CD4-positive, alpha-beta T cell (primary cell): Measurements from ENCODE around the gene ZNF22. TPM values are rescaled to one million over a fixed set of nuclear protein-coding genes. Genes with fewer than 3 reads are reported as not detected.
A peak's percentile ranks its signal among the peaks of the same experiment; 100 is the strongest.

ENCODE experiments used
- ATAC-seq: fragments of 200-7000 bp; cut with Tn5 transposase; one replicate; pipeline ENCODE4 v1.10.0; 2022; ENCODE audit warnings: mild to moderate bottlenecking; ENCODE audit not compliant: poor library complexity
- CTCF ChIA-PET: fragments of 350-600 bp; sonication (Branson Sonifier 250); formaldehyde crosslinking; loops from one replicate; lab custom pipeline; 2021; ENCODE audit warnings: antibody characterized with exemption, inconsistent platforms; lab: Charles Lee
- POLR2A ChIA-PET: fragments of 350-600 bp; sonication (Branson Sonifier 250); formaldehyde crosslinking; loops from one replicate; lab custom pipeline; 2021; ENCODE audit warnings: antibody characterized with exemption, inconsistent platforms; lab: Charles Lee
- DNase-seq, 14 experiments: peaks; one replicate each; pipeline ENCODE4 v3.0.0-alpha.2; 2013 to 2020; ENCODE audit warnings: mixed read lengths in 2 of 14
- H3K27ac ChIP-seq, 2 donors: one replicate each; pipeline versions ENCODE4 v1.5.1 to v1.7.0; 2013; ENCODE audit warnings: low read length in 2 of 2, low read depth in 1 of 2, mild to moderate bottlenecking in 1 of 2
- H3K27me3 ChIP-seq, 2 experiments: 1 replicate in 1 of 2; 2 replicates in 1 of 2; pipeline versions ENCODE4 v1.6.1 to v1.7.0; 2013; ENCODE audit warnings: low read length in 2 of 2, control low read depth in 1 of 2, mild to moderate bottlenecking in 1 of 2, moderate library complexity in 1 of 2; ENCODE audit not compliant: insufficient read depth in 2 of 2, control insufficient read depth in 1 of 2
- H3K36me3 ChIP-seq: one replicate; pipeline ENCODE4 v1.6.1; 2013; ENCODE audit warnings: low read length, control low read depth; ENCODE audit not compliant: insufficient read depth
- H3K4me1 ChIP-seq: one replicate; pipeline ENCODE4 v1.6.1; 2013; ENCODE audit warnings: low read length, control low read depth; ENCODE audit not compliant: insufficient read depth
- H3K4me3 ChIP-seq: one replicate; pipeline ENCODE4 v1.5.1; 2013; ENCODE audit warnings: mild to moderate bottlenecking, low read length, moderate library complexity
- H3K9me3 ChIP-seq, 2 experiments: 1 replicate in 1 of 2; 2 replicates in 1 of 2; pipeline versions ENCODE4 v1.6.1 to v1.7.0; 2013; ENCODE audit warnings: low read length in 2 of 2, mild to moderate bottlenecking in 2 of 2, control low read depth in 1 of 2, moderate library complexity in 1 of 2; ENCODE audit not compliant: control insufficient read depth in 1 of 2, insufficient read depth in 1 of 2
- H3K27ac Mint-ChIP-seq: one replicate; pipeline ENCODE4 v1.8.0; 2020; ENCODE audit warnings: mixed read lengths
- H3K27me3 Mint-ChIP-seq: one replicate; pipeline ENCODE4 v1.8.0; 2021; ENCODE audit warnings: mixed read lengths
- H3K36me3 Mint-ChIP-seq: one replicate; pipeline ENCODE4 v1.8.0; 2021; ENCODE audit warnings: low read depth, mixed read lengths
- H3K4me1 Mint-ChIP-seq: one replicate; pipeline ENCODE4 v1.8.0; 2021; ENCODE audit warnings: low read depth, mixed read lengths
- H3K4me3 Mint-ChIP-seq: one replicate; pipeline ENCODE4 v1.8.0; 2020; ENCODE audit warnings: mild to moderate bottlenecking, mixed read lengths
- H3K9me3 Mint-ChIP-seq: one replicate; pipeline ENCODE4 v1.8.0; 2020; ENCODE audit warnings: mixed read lengths
- CTCF ChIP-seq: fragments of 200-600 bp; IDR thresholded peaks from one replicate; pipeline ENCODE4 v1.8.0; 2022; ENCODE audit warnings: antibody characterized with exemption, mild to moderate bottlenecking
- intact Hi-C, 2 experiments: fragments of 100-400 bp; cut with DNase I in 1 of 2; cut with micrococcal nuclease in 1 of 2; formaldehyde crosslinking; loops; one replicate each; pipeline versions ENCODE4 v1.15.1 to v1.9.0; 2023 to 2025; cut with DNase I, micrococcal nuclease
- total RNA-seq, 174 experiments: library from RNA in 2 of 174; stranded (reverse) in 2 of 174; gene quantifications; one replicate each; pipeline ENCODE4 v1.2.3 and lab custom pipeline; 2021 to 2026

The ZNF22 gene
- total RNA-seq, 2 experiments from 2014 or later = 14.1 to 15.3 TPM

- no peak for DNase-seq
- POLR2A ChIA-PET = no interaction called here
- peaks cover 27% of the 10 kb centered on the region for H3K4me1 Mint-ChIP-seq
Observed at GRCh38 chr10:44965651-44966097, 35.0 kb upstream of the ZNF22 start.

GRCh38 chr10:44966129-44966815 lies 34.5 kb upstream of the ZNF22 start:
- Histone ChIP-seq H3K27me3 (no peaks in the 10 kb centered on the region), H3K27ac (no peak overlapping the region), H3K4me3 (no peak overlapping the region), H3K9me3 (no peaks in the 10 kb centered on the region), H3K36me3 (no peaks in the 10 kb centered on the region), H3K4me1 (peaks cover 31% of the 10 kb centered on the region)
- Mint-ChIP-seq H3K27me3 (no peaks in the 10 kb centered on the region), H3K36me3 (no peaks in the 10 kb centered on the region), H3K9me3 (no peaks in the 10 kb centered on the region), H3K4me1 (peaks cover 27% of the 10 kb centered on the region), H3K4me3 (no peak overlapping the region), H3K27ac (no peak overlapping the region)
- POLR2A ChIA-PET = interaction anchor here (0.6 kb wide), 1 partner anchor 173 kb away, joined by 3 read pairs; no protein-coding TSS in a partner anchor
- CTCF ChIA-PET = no interaction called here
- DNase-seq = peak in 2 of 14 experiments; percentile 38 to 52
- intact Hi-C loops = no loop called here
- no peak for TF ChIP-seq CTCF
- ATAC-seq = no peak

More at GRCh38 chr10:44965651-44966097, 35.0 kb upstream of the ZNF22 start:
- no peak for ATAC-seq
- no peaks in the 10 kb centered on the region for H3K36me3 Mint-ChIP-seq
- CTCF ChIA-PET = no interaction called here
- no peaks in the 10 kb centered on the region for H3K36me3 ChIP-seq
- H3K4me3 Mint-ChIP-seq = no peak overlapping the region
- no peak overlapping the region for H3K27ac Mint-ChIP-seq
- H3K27me3 ChIP-seq = no peaks in the 10 kb centered on the region
- no peaks in the 10 kb centered on the region for H3K9me3 ChIP-seq
- no peak overlapping the region for H3K27ac ChIP-seq
- no peak for TF ChIP-seq CTCF
- H3K4me3 ChIP-seq = no peak overlapping the region
- intact Hi-C loops = no loop called here
- H3K27me3 Mint-ChIP-seq = no peaks in the 10 kb centered on the region
- H3K9me3 Mint-ChIP-seq = no peaks in the 10 kb centered on the region
- peaks cover 31% of the 10 kb centered on the region for H3K4me1 ChIP-seq

- intact Hi-C loops = no loop called here
- ChIA-PET CTCF (no interaction called here), POLR2A (interaction anchor here (0.6 kb wide), 1 partner anchor 172 kb away, joined by 3 read pairs; no protein-coding TSS in a partner anchor)
- ATAC-seq (no peak), DNase-seq (no peak)
- no peak overlapping the region for H3K4me3 ChIP-seq
- Mint-ChIP-seq H3K4me3 (no peak overlapping the region), H3K27me3 (no peaks in the 10 kb centered on the region), H3K9me3 (no peaks in the 10 kb centered on the region), H3K36me3 (no peaks in the 10 kb centered on the region), H3K4me1 (peaks cover 27% of the 10 kb centered on the region), H3K27ac (no peak overlapping the region)
- TF ChIP-seq CTCF = no peak
- H3K27ac ChIP-seq = no peak overlapping the region
- peaks cover 31% of the 10 kb centered on the region for H3K4me1 ChIP-seq
- no peaks in the 10 kb centered on the region for H3K36me3 ChIP-seq
- no peaks in the 10 kb centered on the region for H3K27me3 ChIP-seq
- no peaks in the 10 kb centered on the region for H3K9me3 ChIP-seq
Observed at GRCh38 chr10:44966816-44967509, 33.8 kb upstream of the ZNF22 start.
